Esophagus muscularis mucosa (tissue), 4 donors: Measurements from ENCODE around the gene TMEM260. TPM values are rescaled to one million over a fixed set of nuclear protein-coding genes. Genes with fewer than 3 reads are reported as not detected.

Source experiments
- DNase-seq: peaks from one replicate; pipeline ENCODE4 v3.0.0-alpha.2; 2017; ENCODE audit errors: extremely low spot score
- H3K27ac ChIP-seq, 4 donors: fragments of 200-600 bp; sonication (generic); replicated peaks in 1 of 4; 1 replicate in 3 of 4; 2 replicates in 1 of 4; pipeline ENCODE4 v1.5.1; 2016 to 2019; ENCODE audit warnings: mild to moderate bottlenecking in 1 of 4
- H3K27me3 ChIP-seq, 4 donors: fragments of 200-600 bp; sonication (generic); one replicate each; pipeline versions ENCODE4 v1.5.1 to v1.6.0; 2016 to 2019
- H3K36me3 ChIP-seq, 4 donors: fragments of 200-600 bp; sonication (generic); one replicate each; pipeline ENCODE4 v1.5.1; 2016 to 2019
- H3K4me1 ChIP-seq, 4 donors: fragments of 200-600 bp; sonication (generic); one replicate each; pipeline ENCODE4 v1.5.1; 2016 to 2019
- H3K4me3 ChIP-seq, 4 donors: fragments of 200-600 bp; sonication (generic); 1 replicate in 2 of 4; 2 replicates in 2 of 4; pipeline ENCODE4 v1.5.1; 2016 to 2019; ENCODE audit warnings: mild to moderate bottlenecking in 4 of 4, moderate library complexity in 1 of 4
- H3K9me3 ChIP-seq, 4 donors: fragments of 200-600 bp; sonication (generic); 1 replicate in 3 of 4; 2 replicates in 1 of 4; pipeline ENCODE4 v1.5.1; 2016 to 2019
- EP300 ChIP-seq: sonication (generic); formaldehyde crosslinking; IDR thresholded peaks from one replicate; pipeline ENCODE4 v1.6.1; 2017; ENCODE audit warnings: antibody characterized with exemption
- POLR2A ChIP-seq: fragments of 450-650 bp; IDR thresholded peaks from one replicate; pipeline ENCODE4 v1.6.1; 2017; ENCODE audit warnings: antibody characterized with exemption, moderate library complexity, mild to moderate bottlenecking, low read depth
- POLR2AphosphoS5 ChIP-seq, 2 donors: sonication (generic); formaldehyde crosslinking; IDR thresholded peaks; one replicate each; pipeline ENCODE4 v1.6.1; 2017; ENCODE audit warnings: antibody characterized with exemption in 2 of 2
- WGBS: methylation state at CpG from one replicate; pipeline ENCODE4 v1.1.5; 2018; 5-methylcytosine and 5-hydroxymethylcytosine counted together
- intact Hi-C: fragments of 100-400 bp; cut with DNase I; formaldehyde crosslinking; loops from one replicate; pipeline ENCODE4 v1.15.1; 2023
- total RNA-seq, 4 donors: library from RNA; depleted of rRNA; stranded (reverse); fragments of >200 nt; gene quantifications; one replicate each; pipeline versions ENCODE4 v1.1.0 to v1.2.1, GENCODE V29; 2016
- TF ChIP-seq, protein P1 (sequence below), 3 experiments: fragments of 200-600 bp in 2 of 3; fragments of 450-650 bp in 1 of 3; sonication (generic) in 2 of 3; IDR thresholded peaks; one replicate each; pipeline ENCODE4 v1.5.1; 2017 to 2019; ENCODE audit warnings: antibody characterized with exemption in 3 of 3, mild to moderate bottlenecking in 2 of 3, moderate library complexity in 1 of 3

TMEM260 gene
- total RNA-seq, 4 donors from 2014 or later = 5.8 to 15.5 (median 11.7) TPM

- intact Hi-C loops = no loop called here
- Histone ChIP-seq H3K4me1 (no peaks in the 10 kb centered on the region), H3K4me3 (no peak overlapping the region), H3K27ac (no peak overlapping the region), H3K27me3 (no peaks in the 10 kb centered on the region), H3K36me3 (no peaks in the 10 kb centered on the region), H3K9me3 (no peaks in the 10 kb centered on the region)
- DNase-seq = no peak
- 34% methylated on average over 8 of the region's 8 CpGs for WGBS
- no peak for TF ChIP-seq POLR2AphosphoS5 (IDR thresholded peaks at IDR 0.05)
- TF ChIP-seq, protein P1, sequence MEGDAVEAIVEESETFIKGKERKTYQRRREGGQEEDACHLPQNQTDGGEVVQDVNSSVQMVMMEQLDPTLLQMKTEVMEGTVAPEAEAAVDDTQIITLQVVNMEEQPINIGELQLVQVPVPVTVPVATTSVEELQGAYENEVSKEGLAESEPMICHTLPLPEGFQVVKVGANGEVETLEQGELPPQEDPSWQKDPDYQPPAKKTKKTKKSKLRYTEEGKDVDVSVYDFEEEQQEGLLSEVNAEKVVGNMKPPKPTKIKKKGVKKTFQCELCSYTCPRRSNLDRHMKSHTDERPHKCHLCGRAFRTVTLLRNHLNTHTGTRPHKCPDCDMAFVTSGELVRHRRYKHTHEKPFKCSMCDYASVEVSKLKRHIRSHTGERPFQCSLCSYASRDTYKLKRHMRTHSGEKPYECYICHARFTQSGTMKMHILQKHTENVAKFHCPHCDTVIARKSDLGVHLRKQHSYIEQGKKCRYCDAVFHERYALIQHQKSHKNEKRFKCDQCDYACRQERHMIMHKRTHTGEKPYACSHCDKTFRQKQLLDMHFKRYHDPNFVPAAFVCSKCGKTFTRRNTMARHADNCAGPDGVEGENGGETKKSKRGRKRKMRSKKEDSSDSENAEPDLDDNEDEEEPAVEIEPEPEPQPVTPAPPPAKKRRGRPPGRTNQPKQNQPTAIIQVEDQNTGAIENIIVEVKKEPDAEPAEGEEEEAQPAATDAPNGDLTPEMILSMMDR (IDR thresholded peaks at IDR 0.05) = no peak
- TF ChIP-seq POLR2A = no peak
- no peak for TF ChIP-seq EP300
Observed at GRCh38 chr14:56659378-56659777, 79.8 kb downstream of the TMEM260 start.

DNA sequence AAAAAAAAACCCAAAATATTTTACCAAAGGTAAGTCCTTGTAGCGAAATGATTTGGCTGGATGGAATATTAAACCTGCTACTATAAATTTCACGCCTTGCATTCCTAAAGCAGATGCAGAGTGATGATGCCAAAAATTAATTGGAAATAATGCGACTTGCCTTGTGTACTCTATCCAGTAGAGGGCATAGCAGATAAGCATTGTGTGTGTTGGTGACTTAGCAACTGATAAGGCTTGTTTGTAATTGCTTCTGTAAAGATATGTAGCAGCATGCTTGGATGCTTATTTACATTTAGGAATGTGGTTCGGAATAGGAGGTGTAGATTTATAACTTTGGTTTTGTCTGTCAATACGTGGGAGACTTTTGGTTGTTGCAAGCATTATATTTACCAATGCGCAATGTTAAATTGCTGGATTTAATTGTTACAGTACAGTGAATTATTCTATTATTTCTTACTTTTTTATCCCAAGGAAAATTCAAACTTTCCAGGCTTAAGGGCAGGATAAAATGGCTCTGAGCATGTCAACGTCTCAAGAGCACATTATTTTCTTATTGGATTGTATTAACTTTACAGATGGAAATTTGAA lies 80.5 kb downstream of the TMEM260 start:
- intact Hi-C loops = no loop called here

DNA sequence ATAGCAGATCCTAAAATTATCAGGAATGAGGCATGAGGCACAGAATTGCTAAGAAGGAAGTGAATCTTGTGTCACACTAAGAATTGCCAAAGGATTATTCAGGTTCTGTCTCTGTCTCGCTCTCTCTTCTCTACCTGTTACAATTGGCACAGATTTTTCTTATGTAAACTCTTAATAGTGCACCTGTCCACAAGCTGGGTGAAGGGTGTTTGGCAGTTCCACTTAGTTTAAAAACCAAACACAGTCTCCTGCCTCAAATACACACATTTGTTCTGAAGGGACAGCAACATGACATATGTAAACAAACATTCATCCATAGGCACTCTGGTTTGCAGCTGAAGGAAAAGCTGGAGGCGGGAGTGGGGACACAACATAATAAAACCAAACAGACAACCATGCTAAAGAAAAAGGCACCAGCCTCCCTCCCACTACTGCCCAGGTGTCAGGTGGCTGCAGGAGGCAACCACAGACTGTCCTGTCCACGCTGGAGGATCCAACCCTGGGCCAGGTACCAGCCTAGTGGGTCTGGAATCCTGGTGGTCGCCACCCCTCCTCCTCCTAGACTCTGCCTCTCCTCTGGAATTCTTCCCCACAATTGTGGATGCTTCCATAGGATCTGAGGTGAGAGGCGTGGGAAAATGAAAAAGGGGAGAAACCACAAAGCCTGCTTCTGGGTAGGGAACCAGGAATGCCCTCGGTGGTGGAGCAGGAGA lies 81.2 kb downstream of the TMEM260 start:
- intact Hi-C loops = no loop called here
- 59% methylated on average over 6 of the region's 6 CpGs for WGBS
- Histone ChIP-seq H3K4me3 (no peak overlapping the region), H3K4me1 (no peaks in the 10 kb centered on the region), H3K36me3 (no peaks in the 10 kb centered on the region), H3K27ac (no peak overlapping the region), H3K9me3 (no peaks in the 10 kb centered on the region), H3K27me3 (no peaks in the 10 kb centered on the region)
- no peak for TF ChIP-seq POLR2AphosphoS5 (IDR thresholded peaks at IDR 0.05)
- TF ChIP-seq, protein P1 (IDR thresholded peaks at IDR 0.05) = no peak
- TF ChIP-seq EP300 = no peak
- TF ChIP-seq POLR2A = no peak
- no peak for DNase-seq

More for the DNA sequence above, 80.5 kb downstream of the TMEM260 start:
- TF ChIP-seq EP300 = no peak
- TF ChIP-seq, protein P1 (IDR thresholded peaks at IDR 0.05) = peak in 2 of 3 experiments; percentile 16 to 40
- DNase-seq = no peak
- H3K9me3 ChIP-seq = no peaks in the 10 kb centered on the region
- H3K4me3 ChIP-seq = no peak overlapping the region
- H3K36me3 ChIP-seq = no peaks in the 10 kb centered on the region
- H3K27me3 ChIP-seq = no peaks in the 10 kb centered on the region
- H3K27ac ChIP-seq = no peak overlapping the region
- 36% methylated on average over 7 of the region's 7 CpGs for WGBS
- H3K4me1 ChIP-seq = no peaks in the 10 kb centered on the region

DNA sequence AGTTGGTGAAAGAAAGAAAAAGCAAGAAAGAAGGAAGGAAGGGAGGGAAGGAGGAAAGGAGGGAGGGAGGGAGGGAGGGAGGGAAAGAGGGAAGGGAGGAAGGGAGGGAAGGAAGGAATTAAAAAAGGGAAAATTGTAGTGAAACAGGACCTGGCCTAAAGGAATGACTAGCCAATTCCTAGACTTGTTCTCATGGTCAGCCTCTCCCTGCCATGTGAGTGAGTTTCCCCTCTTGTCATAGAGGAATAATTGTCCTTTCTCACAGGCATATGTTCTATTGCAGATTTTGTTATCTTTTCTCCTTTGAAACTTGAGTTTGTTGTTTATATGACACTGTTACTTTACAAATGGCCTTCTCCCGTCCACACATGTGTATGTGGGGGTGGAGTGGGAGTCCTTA lies 81.9 kb downstream of the TMEM260 start:
- no peak overlapping the region for H3K4me3 ChIP-seq
- no peak for TF ChIP-seq EP300
- TF ChIP-seq POLR2A = no peak
- TF ChIP-seq, protein P1 (IDR thresholded peaks at IDR 0.05) = no peak
- no peak for TF ChIP-seq POLR2AphosphoS5 (IDR thresholded peaks at IDR 0.05)
- intact Hi-C loops = no loop called here
- H3K27me3 ChIP-seq = no peaks in the 10 kb centered on the region
- no peak for DNase-seq
- no peaks in the 10 kb centered on the region for H3K36me3 ChIP-seq
- H3K27ac ChIP-seq = no peak overlapping the region
- no peaks in the 10 kb centered on the region for H3K4me1 ChIP-seq
- 66% methylated on average over 1 of the region's 1 CpG for WGBS
- no peaks in the 10 kb centered on the region for H3K9me3 ChIP-seq
